ENCODE results near the gene PNLIPRP2. TPM values are rescaled to one million over a fixed set of nuclear protein-coding genes. Genes with fewer than 3 reads are reported as not detected.

PNLIPRP2 gene
- total RNA-seq, 4 donors from 2014 or later = not detected

DNA sequence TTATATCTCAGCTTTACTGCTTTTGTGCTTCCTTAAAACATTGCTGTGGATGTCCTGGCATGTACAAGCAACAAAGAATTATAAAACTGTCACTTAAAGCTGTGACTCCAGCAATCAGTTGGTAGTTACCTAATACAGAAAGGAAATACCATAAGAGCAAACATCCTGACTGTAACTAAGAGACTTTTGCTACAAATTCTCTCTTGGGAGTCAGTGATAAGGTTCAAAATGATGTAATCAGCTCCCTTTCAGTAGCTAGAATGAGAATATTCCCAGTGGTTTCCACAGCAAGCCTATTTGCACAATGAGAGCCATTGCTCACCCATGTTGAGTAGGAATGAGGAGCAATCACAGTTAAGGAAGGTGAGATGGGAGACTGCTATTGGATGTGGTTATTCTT, 22.4 kb upstream of the PNLIPRP2 start:
- intact Hi-C loops (cut with DNase I) = no loop called here
- Histone ChIP-seq H3K27me3 (peaks cover 0 to 3% (median 0%) of the 10 kb centered on the region in 4 donors), H3K4me3 (no peak overlapping the region), H3K36me3 (no peaks in the 10 kb centered on the region), H3K4me1 (no peaks in the 10 kb centered on the region), H3K27ac (no peak overlapping the region), H3K9me3 (no peaks in the 10 kb centered on the region)
- DNase-seq = no peak
- TF ChIP-seq POLR2A (IDR thresholded peaks at IDR 0.05) (no peak), CTCF (IDR thresholded peaks at IDR 0.05) (no peak)

- Histone ChIP-seq H3K9me3 (no peaks in the 10 kb centered on the region), H3K27me3 (peaks cover 0 to 3% (median 0%) of the 10 kb centered on the region in 4 donors), H3K4me1 (no peaks in the 10 kb centered on the region), H3K4me3 (no peak overlapping the region), H3K36me3 (no peaks in the 10 kb centered on the region), H3K27ac (no peak overlapping the region)
- TF ChIP-seq POLR2A (IDR thresholded peaks at IDR 0.05) (no peak), CTCF (IDR thresholded peaks at IDR 0.05) (no peak)
- 51 to 71% methylated on average over 2 of the region's 5 CpGs for WGBS, 2 donors
- intact Hi-C loops (cut with DNase I) = no loop called here
- no peak for DNase-seq
These were observed 20.8 kb upstream of the PNLIPRP2 start for GRCh38 chr10:116599991-116600390.

GRCh38 chr10:116602648-116603400, 17.9 kb upstream of the PNLIPRP2 start:
- intact Hi-C loops (cut with DNase I) = no loop called here
- no peak for DNase-seq
- Histone ChIP-seq H3K27ac (no peak overlapping the region), H3K36me3 (no peaks in the 10 kb centered on the region), H3K4me1 (no peaks in the 10 kb centered on the region), H3K9me3 (no peaks in the 10 kb centered on the region), H3K27me3 (peaks cover 0 to 6% (median 0%) of the 10 kb centered on the region in 4 donors), H3K4me3 (no peak overlapping the region)
- TF ChIP-seq CTCF (IDR thresholded peaks at IDR 0.05) (no peak), POLR2A (IDR thresholded peaks at IDR 0.05) (no peak)
- WGBS, 2 donors = 73 to 87% methylated on average over 5 to 10 of the region's 10 CpGs

- intact Hi-C loops (cut with DNase I) = no loop called here
- Histone ChIP-seq H3K27ac (no peak overlapping the region), H3K4me3 (no peak overlapping the region), H3K36me3 (no peaks in the 10 kb centered on the region), H3K9me3 (no peaks in the 10 kb centered on the region), H3K27me3 (peaks cover 0 to 38% (median 0%) of the 10 kb centered on the region in 4 donors), H3K4me1 (peaks cover 0 to 9% (median 0%) of the 10 kb centered on the region in 3 donors)
- no peak for DNase-seq
- WGBS, 2 donors = 53 to 63% methylated on average over 5 of the region's 8 CpGs
- TF ChIP-seq CTCF (IDR thresholded peaks at IDR 0.05) (no peak), POLR2A (IDR thresholded peaks at IDR 0.05) (no peak)
These were observed 14.7 kb upstream of the PNLIPRP2 start for GRCh38 chr10:116606061-116606483.

- peaks cover 0 to 9% (median 0%) of the 10 kb centered on the region in 3 donors for H3K4me1 ChIP-seq
- no peaks in the 10 kb centered on the region for H3K9me3 ChIP-seq
- H3K36me3 ChIP-seq = no peaks in the 10 kb centered on the region
- H3K27ac ChIP-seq = no peak overlapping the region
- H3K4me3 ChIP-seq = no peak overlapping the region
- 70 to 75% methylated on average over 6 of the region's 6 CpGs for WGBS, 2 donors
- peaks cover 0 to 40% (median 0%) of the 10 kb centered on the region in 4 donors for H3K27me3 ChIP-seq
- DNase-seq = no peak
- intact Hi-C loops (cut with DNase I) = no loop called here
- no peak for TF ChIP-seq POLR2A (IDR thresholded peaks at IDR 0.05)
- TF ChIP-seq CTCF (IDR thresholded peaks at IDR 0.05) = no peak
These were observed 13.4 kb upstream of the PNLIPRP2 start for GRCh38 chr10:116607336-116607735.

Data from esophagus squamous epithelium (tissue), 5 donors.